ENCODE results near the gene NFIA. TPM values are rescaled to one million over a fixed set of nuclear protein-coding genes. Genes with fewer than 3 reads are reported as not detected.

Gene NFIA
- total and polyA plus RNA-seq, 2 donors (not counting 1 experiment from before 2014, with no cell fraction given) = 0.28 to 0.54 TPM

DNA sequence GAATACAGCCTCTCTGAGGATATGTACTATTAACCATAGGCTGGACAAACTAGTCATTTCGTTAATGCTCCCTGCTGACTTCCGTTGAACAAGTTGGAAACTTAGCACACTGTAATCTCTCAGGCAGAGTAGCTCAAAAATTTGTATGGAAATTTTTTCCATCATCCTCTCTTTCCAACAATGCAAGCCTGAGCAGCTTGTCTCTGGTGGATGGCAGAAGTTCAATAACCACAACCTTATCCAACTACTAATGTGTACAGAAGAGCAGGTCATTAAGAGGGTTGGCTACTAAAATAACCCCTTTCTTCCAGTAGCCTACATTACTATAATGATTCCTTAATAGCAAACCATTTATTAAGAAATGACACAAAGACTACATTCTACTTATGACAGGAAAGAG, 262.3 kb downstream of the NFIA start:
- Histone ChIP-seq H3K36me3 (replicated peaks in 1 of 2; ENCODE audit: control extremely low read depth in 1 of 2, control insufficient read depth in 1 of 2, extremely low read depth in 1 of 2, insufficient read depth in 2 of 2, low read length in 1 of 2) (no peaks in the 10 kb centered on the region), H4K20me1 (ENCODE audit: control insufficient read depth, insufficient read depth, low read length, poor library complexity, severe bottlenecking) (no peaks in the 10 kb centered on the region), H3K27ac (ENCODE audit: low read length in 2 of 2) (no peak overlapping the region), H3K4me2 (replicated peaks; ENCODE audit: low read depth, low read length, poor library complexity, severe bottlenecking) (no peak overlapping the region), H3K79me2 (ENCODE audit: control insufficient read depth, insufficient read depth, low read length) (no peaks in the 10 kb centered on the region), H3K9ac (ENCODE audit: low read length) (no peak overlapping the region), H3K4me3 (ENCODE audit: control extremely low read depth in 1 of 5, extremely low read depth in 1 of 5, insufficient read depth in 1 of 5, low read depth in 2 of 5, low read length in 4 of 5) (no peak overlapping the region), H2AFZ (ENCODE audit: insufficient read depth, low read depth, low read length, poor library complexity, severe bottlenecking) (no peak overlapping the region), H3K4me1 (ENCODE audit: control insufficient read depth in 2 of 2, insufficient read depth in 2 of 2, low read length in 2 of 2) (no peaks in the 10 kb centered on the region), H3K27me3 (replicated peaks in 1 of 4; ENCODE audit: control extremely low read depth in 1 of 4, control insufficient read depth in 3 of 4, insufficient read depth in 4 of 4, low read length in 3 of 4) (no peaks in the 10 kb centered on the region), H3K9me3 (ENCODE audit: control extremely low read depth in 1 of 3, control insufficient read depth in 2 of 3, insufficient read depth in 1 of 3, low read length in 2 of 3) (no peaks in the 10 kb centered on the region)
- no peak overlapping the region for H3K4me3 Mint-ChIP-seq
- TF ChIP-seq, protein P1, sequence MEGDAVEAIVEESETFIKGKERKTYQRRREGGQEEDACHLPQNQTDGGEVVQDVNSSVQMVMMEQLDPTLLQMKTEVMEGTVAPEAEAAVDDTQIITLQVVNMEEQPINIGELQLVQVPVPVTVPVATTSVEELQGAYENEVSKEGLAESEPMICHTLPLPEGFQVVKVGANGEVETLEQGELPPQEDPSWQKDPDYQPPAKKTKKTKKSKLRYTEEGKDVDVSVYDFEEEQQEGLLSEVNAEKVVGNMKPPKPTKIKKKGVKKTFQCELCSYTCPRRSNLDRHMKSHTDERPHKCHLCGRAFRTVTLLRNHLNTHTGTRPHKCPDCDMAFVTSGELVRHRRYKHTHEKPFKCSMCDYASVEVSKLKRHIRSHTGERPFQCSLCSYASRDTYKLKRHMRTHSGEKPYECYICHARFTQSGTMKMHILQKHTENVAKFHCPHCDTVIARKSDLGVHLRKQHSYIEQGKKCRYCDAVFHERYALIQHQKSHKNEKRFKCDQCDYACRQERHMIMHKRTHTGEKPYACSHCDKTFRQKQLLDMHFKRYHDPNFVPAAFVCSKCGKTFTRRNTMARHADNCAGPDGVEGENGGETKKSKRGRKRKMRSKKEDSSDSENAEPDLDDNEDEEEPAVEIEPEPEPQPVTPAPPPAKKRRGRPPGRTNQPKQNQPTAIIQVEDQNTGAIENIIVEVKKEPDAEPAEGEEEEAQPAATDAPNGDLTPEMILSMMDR (IDR thresholded peaks at IDR 0.05) = no peak
- no peak for TF ChIP-seq EZH2 (IDR thresholded peaks at IDR 0.05; ENCODE audit: borderline replicate concordance, insufficient read depth, low read depth, low read length, poor library complexity, severe bottlenecking)
- ChIA-PET CTCF (interaction anchor here (1.2 kb wide), 1 partner anchor 9 kb away, joined by 3 read pairs; no protein-coding TSS in a partner anchor), POLR2A (no interaction called here)
- WGBS (ENCODE audit: insufficient coverage) = no CpG with 5 or more reads among the region's 2 CpGs
- no peak overlapping the region for H3K27ac Mint-ChIP-seq
- intact Hi-C loops (cut with micrococcal nuclease) = no loop called here
- no peak for ATAC-seq (ENCODE audit: low read depth)
- no peaks in the 10 kb centered on the region for H3K9me3 Mint-ChIP-seq (ENCODE audit: insufficient read depth)
- H3K27me3 Mint-ChIP-seq = no peaks in the 10 kb centered on the region
- H3K4me1 Mint-ChIP-seq = no peaks in the 10 kb centered on the region
- no peak for DNase-seq

DNA sequence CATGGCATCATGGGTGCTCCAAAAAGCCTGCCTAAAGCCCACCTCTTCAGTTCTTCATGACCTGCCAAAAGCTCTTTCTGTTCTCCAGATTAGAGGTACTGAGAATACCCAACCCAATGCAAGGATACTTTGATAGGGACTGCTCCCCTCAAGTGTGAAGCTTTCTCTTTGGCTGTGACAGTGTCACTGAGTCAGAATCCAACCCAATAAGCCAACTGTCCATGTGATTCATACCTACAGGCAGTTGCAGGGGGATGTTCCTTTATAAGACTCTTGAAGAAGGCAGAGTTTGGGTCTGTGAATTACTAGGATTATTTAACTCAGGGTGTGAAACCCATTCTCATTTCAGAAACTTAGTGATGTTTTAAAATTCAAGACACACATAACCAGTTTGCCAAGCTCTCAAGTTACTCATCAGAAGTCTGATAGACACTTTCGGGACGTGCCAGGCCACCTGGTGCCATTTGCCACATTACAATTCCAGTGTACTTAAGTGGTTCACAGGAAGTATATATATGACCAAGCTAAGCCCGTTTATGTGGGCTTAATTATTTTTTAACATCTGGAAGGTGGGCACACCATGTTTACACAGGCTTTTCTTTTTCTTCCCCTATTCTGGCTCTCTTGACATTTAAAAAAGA, 265.8 kb downstream of the NFIA start:
- H3K27ac ChIP-seq (ENCODE audit: low read length in 2 of 2) = no peak overlapping the region
- no peak overlapping the region for H2AFZ ChIP-seq (ENCODE audit: insufficient read depth, low read depth, low read length, poor library complexity, severe bottlenecking)
- intact Hi-C loops (cut with micrococcal nuclease) = no loop called here
- Mint-ChIP-seq H3K27ac (no peak overlapping the region), H3K4me1 (no peaks in the 10 kb centered on the region), H3K9me3 (ENCODE audit: insufficient read depth) (no peaks in the 10 kb centered on the region), H3K27me3 (peaks cover 3% of the 10 kb centered on the region), H3K4me3 (no peak overlapping the region)
- CTCF ChIA-PET = no interaction called here
- TF ChIP-seq, protein P1 (IDR thresholded peaks at IDR 0.05) = no peak
- no peak for TF ChIP-seq EZH2 (IDR thresholded peaks at IDR 0.05; ENCODE audit: borderline replicate concordance, insufficient read depth, low read depth, low read length, poor library complexity, severe bottlenecking)
- no peaks in the 10 kb centered on the region for H3K27me3 ChIP-seq (replicated peaks in 1 of 4; ENCODE audit: control extremely low read depth in 1 of 4, control insufficient read depth in 3 of 4, insufficient read depth in 4 of 4, low read length in 3 of 4)
- no peak overlapping the region for H3K4me2 ChIP-seq (replicated peaks; ENCODE audit: low read depth, low read length, poor library complexity, severe bottlenecking)
- no peak overlapping the region for H3K4me3 ChIP-seq (ENCODE audit: control extremely low read depth in 1 of 5, extremely low read depth in 1 of 5, insufficient read depth in 1 of 5, low read depth in 2 of 5, low read length in 4 of 5)
- H4K20me1 ChIP-seq (ENCODE audit: control insufficient read depth, insufficient read depth, low read length, poor library complexity, severe bottlenecking) = no peaks in the 10 kb centered on the region
- POLR2A ChIA-PET = no interaction called here
- DNase-seq (no peak), ATAC-seq (ENCODE audit: low read depth) (no peak)
- no peaks in the 10 kb centered on the region for H3K9me3 ChIP-seq (ENCODE audit: control extremely low read depth in 1 of 3, control insufficient read depth in 2 of 3, insufficient read depth in 1 of 3, low read length in 2 of 3)
- no peaks in the 10 kb centered on the region for H3K36me3 ChIP-seq (replicated peaks in 1 of 2; ENCODE audit: control extremely low read depth in 1 of 2, control insufficient read depth in 1 of 2, extremely low read depth in 1 of 2, insufficient read depth in 2 of 2, low read length in 1 of 2)
- no peaks in the 10 kb centered on the region for H3K4me1 ChIP-seq (ENCODE audit: control insufficient read depth in 2 of 2, insufficient read depth in 2 of 2, low read length in 2 of 2)
- no CpG with 5 or more reads among the region's 3 CpGs for WGBS (ENCODE audit: insufficient coverage)
- H3K79me2 ChIP-seq (ENCODE audit: control insufficient read depth, insufficient read depth, low read length) = no peaks in the 10 kb centered on the region
- H3K9ac ChIP-seq (ENCODE audit: low read length) = no peak overlapping the region

All from B cell (primary cell).